ENCODE measurements around the gene SEC22C. TPM values are rescaled to one million over a fixed set of nuclear protein-coding genes. Genes with fewer than 3 reads are reported as not detected.
A peak's percentile ranks its signal among the peaks of the same experiment; 100 is the strongest.
"Not testable (repeated sequence)": the region's sequence is repeated elsewhere in the genome, so short reads cannot be mapped to it uniquely, and the experiment has no call there.

The SEC22C gene
- polyA plus RNA-seq, 1 experiment: 45.9 TPM

DNA sequence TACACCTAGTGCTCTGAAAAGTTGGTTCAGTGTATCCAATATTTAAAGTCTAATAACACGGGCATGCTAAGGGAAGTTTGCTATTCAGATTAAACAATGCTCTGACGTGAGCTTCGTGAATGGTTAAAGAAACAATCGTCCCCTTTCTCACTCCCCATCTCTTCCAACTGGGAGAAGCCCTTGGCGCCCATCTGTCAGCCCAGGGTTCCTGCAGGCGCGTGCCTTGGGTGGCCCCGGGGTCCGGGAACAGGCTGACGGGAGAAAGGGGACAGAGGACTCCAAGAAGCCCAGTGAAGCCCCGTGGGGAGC lies 413 bp downstream of the SEC22C start:
- DNase-seq (ENCODE audit: low read depth): no peak

DNA sequence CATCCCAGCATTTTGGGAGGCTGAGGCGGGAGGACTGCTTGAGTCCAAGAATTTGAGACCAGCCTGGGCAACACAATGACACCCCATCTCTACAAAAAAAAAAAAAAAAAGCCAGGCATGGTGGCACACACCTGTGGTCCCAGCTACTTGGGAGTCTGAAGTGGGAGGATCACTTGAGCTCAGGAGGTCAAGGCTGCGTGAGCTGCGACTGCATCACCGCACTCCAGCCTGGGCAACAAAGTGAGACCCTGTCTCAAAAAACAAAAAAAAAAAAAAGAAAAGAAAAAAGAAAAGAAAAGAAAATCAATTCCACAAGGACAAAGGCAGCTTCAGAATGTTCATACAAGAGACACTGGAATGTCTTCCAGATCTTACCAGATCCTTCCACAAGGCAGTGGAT lies 2.4 kb downstream of the SEC22C start:
- H3K27me3 ChIP-seq (ENCODE audit: control insufficient read depth, insufficient read depth, low read length); DNase-seq (ENCODE audit: low read depth); POLR2A ChIA-PET; H3K4me3 ChIP-seq (ENCODE audit: low read depth, low read length); CTCF ChIA-PET; H3K36me3 ChIP-seq (ENCODE audit: control insufficient read depth, insufficient read depth, low read length): not testable (repeated sequence)

More for the DNA sequence above, 413 bp downstream of the SEC22C start:
- Histone ChIP-seq H3K4me3 (ENCODE audit: low read depth, low read length) (peak overlapping the region; percentile 87), H3K36me3 (ENCODE audit: control insufficient read depth, insufficient read depth, low read length) (no peaks in the 10 kb centered on the region; the same call in 1 of the 2 replicates), H3K27me3 (ENCODE audit: control insufficient read depth, insufficient read depth, low read length) (no peaks in the 10 kb centered on the region)
- TF ChIP-seq, protein P1, sequence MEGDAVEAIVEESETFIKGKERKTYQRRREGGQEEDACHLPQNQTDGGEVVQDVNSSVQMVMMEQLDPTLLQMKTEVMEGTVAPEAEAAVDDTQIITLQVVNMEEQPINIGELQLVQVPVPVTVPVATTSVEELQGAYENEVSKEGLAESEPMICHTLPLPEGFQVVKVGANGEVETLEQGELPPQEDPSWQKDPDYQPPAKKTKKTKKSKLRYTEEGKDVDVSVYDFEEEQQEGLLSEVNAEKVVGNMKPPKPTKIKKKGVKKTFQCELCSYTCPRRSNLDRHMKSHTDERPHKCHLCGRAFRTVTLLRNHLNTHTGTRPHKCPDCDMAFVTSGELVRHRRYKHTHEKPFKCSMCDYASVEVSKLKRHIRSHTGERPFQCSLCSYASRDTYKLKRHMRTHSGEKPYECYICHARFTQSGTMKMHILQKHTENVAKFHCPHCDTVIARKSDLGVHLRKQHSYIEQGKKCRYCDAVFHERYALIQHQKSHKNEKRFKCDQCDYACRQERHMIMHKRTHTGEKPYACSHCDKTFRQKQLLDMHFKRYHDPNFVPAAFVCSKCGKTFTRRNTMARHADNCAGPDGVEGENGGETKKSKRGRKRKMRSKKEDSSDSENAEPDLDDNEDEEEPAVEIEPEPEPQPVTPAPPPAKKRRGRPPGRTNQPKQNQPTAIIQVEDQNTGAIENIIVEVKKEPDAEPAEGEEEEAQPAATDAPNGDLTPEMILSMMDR (IDR thresholded peaks at IDR 0.05; ENCODE audit: insufficient read depth, low read depth, low read length): no peak
- ChIA-PET POLR2A (no interaction called here), CTCF (interaction anchor here (1.5 kb wide), 1 partner anchor 168 kb away, joined by 4 read pairs; no protein-coding TSS in a partner anchor)

DNA sequence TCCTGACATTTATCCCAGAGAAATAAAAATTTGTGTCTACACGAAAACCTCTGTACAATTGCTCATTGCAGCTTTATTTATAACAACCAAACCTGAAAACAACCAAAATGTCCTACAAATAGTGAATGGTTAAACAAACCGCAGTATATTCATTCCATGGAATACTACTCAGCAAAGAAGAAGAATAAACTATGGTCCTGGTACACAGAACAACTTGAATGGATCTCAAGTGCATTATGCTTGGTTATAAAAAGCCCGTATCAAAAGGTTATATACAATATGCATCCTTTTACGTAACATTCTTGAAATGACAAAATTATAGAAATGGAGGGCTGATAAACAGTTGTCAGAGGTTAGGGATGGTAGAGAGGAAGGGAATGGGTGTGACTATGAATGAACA lies 3.7 kb downstream of the SEC22C start:
- TF ChIP-seq, protein P1 (IDR thresholded peaks at IDR 0.05; ENCODE audit: insufficient read depth, low read depth, low read length): no peak
- CTCF ChIA-PET: no interaction called here
- Histone ChIP-seq H3K4me3 (ENCODE audit: low read depth, low read length) (no peak overlapping the region), H3K27me3 (ENCODE audit: control insufficient read depth, insufficient read depth, low read length) (no peaks in the 10 kb centered on the region), H3K36me3 (ENCODE audit: control insufficient read depth, insufficient read depth, low read length) (no peaks in the 10 kb centered on the region; the same call in 1 of the 2 replicates)
- POLR2A ChIA-PET: no interaction called here
- DNase-seq (ENCODE audit: low read depth): no peak

DNA sequence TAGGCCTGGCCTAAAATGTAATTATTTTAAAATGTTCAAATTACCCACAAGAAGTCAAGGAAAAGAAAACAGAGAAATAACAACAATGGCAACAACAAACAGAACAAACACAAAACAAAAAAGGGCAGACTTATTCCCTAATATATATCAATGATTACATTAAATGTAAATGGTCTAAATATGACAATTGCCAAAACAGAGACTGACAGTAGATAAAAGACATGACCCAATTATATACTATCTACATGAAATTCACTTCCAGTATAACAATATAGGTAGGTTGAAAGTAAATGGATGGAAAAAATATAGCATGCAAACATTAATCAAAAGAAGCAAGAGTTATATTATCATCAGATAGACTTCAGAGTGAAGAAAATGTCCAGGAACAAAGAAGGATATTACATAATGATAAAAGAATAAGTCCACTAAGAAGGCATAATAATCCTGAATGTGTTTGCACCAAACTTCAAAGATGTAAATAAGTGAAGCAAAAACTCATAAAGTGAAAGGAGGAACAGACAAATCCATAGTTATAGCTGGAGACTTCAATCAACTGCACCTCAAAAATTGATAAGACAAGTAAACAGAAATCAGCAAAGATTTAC lies 6.5 kb downstream of the SEC22C start:
- Histone ChIP-seq H3K36me3 (ENCODE audit: control insufficient read depth, insufficient read depth, low read length) (no peaks in the 10 kb centered on the region; the same call in 1 of the 2 replicates), H3K4me3 (ENCODE audit: low read depth, low read length) (no peak overlapping the region), H3K27me3 (ENCODE audit: control insufficient read depth, insufficient read depth, low read length) (no peaks in the 10 kb centered on the region)
- CTCF ChIA-PET: no interaction called here
- POLR2A ChIA-PET: no interaction called here
- no peak for DNase-seq (ENCODE audit: low read depth)
- TF ChIP-seq, protein P1 (IDR thresholded peaks at IDR 0.05; ENCODE audit: insufficient read depth, low read depth, low read length): no peak

DNA sequence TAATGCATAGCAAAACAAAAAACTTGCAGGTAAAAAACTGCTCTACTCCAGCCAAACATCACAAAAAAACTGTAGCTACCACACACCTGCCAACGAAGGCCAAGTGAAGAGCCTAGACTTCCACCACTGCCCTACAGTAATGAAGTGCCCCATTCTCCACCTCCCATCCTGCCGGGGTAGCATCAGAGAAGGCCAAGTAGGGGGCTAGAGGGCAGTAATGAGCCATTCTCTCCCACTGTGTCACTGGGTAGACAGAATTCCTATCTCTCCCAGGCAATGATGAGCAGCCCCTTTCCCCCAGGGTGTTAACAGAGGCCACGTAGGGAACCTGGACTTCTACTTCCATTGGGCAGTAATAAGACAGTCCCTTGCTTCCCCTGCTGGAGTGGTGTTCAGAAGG lies 9.5 kb downstream of the SEC22C start:
- no peak for DNase-seq (ENCODE audit: low read depth)
- ChIA-PET POLR2A (no interaction called here), CTCF (interaction anchor here (0.9 to 2.2 kb wide), 7 partner anchors 13 to 211 kb away, joined by 3 to 7 read pairs (median 4); no protein-coding TSS in a partner anchor)
- Histone ChIP-seq H3K4me3 (ENCODE audit: low read depth, low read length) (no peak overlapping the region), H3K27me3 (ENCODE audit: control insufficient read depth, insufficient read depth, low read length) (no peaks in the 10 kb centered on the region), H3K36me3 (ENCODE audit: control insufficient read depth, insufficient read depth, low read length) (no peaks in the 10 kb centered on the region; the same call in 1 of the 2 replicates)
- TF ChIP-seq, protein P1 (IDR thresholded peaks at IDR 0.05; ENCODE audit: insufficient read depth, low read depth, low read length): peak; percentile 61

DNA sequence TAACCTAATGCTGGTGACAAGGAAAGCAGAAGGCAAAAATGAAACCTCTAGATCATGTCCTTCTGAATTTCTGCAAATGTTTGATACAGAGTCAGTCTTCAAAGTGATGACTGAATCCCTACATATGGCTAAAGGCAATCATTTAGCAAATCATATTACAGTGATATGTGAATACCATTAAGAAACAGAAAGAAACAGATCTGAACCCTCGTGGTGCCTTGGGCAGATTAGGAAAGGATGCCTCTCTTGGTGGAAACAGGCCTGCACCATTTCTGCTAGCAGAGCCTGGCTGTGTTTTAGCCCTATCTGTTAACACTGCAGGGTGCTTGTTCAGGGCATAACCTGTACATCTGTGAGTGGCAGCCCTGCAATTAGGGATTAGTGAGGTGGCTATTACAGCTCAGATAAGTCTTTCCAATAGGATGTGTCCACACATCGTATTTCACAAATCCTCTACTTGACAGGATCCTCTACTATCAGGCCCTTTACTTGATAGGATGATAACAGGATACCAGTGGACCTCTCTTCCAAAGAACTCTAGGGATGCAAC lies 12.1 kb downstream of the SEC22C start:
- H3K36me3 ChIP-seq (ENCODE audit: control insufficient read depth, insufficient read depth, low read length): peaks cover 2% of the 10 kb centered on the region
- no peak overlapping the region for H3K4me3 ChIP-seq (ENCODE audit: low read depth, low read length)

More for the DNA sequence above, 12.1 kb downstream of the SEC22C start:
- ChIA-PET CTCF (no interaction called here), POLR2A (no interaction called here)
- no peak for DNase-seq (ENCODE audit: low read depth)
- TF ChIP-seq, protein P1 (IDR thresholded peaks at IDR 0.05; ENCODE audit: insufficient read depth, low read depth, low read length): no peak
- no peaks in the 10 kb centered on the region for H3K27me3 ChIP-seq (ENCODE audit: control insufficient read depth, insufficient read depth, low read length)

All from BJ (cell line).